ENCODE measurements around the gene NGFR. TPM values are rescaled to one million over a fixed set of nuclear protein-coding genes. Genes with fewer than 3 reads are reported as not detected.
A peak's percentile ranks its signal among the peaks of the same experiment; 100 is the strongest.

Gene NGFR
- total RNA-seq, 1 experiment from 2014 or later: 11.3 TPM

DNA sequence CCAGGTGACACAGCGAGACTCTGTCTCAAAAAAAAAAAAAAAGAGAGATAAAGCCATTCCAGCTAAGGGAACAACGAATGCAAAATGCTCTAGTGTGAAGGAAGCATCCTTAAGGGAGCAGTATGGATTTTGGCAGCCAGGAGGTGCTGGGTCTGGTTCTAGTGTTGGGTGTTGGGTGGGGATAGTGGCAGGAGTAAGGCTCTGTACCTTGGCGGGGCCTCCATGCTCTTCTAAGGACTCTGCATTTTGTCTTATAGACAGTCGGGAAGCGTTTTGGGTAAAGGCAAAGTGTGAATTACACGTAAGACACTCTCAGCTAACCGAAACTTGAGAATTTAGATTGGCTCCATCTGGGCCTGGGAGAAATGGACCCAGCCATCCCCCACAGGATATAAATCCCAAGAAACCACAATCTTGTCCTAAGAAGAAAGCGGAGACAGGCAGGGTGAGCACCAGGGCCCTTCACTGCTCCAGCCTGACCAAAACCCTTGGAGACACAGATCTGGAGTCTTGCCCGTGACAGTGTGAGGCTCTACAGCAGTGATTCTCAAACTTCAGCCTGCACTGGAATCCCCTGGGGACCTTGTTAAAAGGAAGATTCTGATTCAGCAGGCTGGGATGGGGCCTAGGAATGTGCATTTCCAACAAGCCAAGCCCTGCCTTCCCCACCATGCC lies 47.3 kb upstream of the NGFR start:
- Mint-ChIP-seq H3K4me1 (peaks cover 10% of the 10 kb centered on the region), H3K9me3 (no peaks in the 10 kb centered on the region), H3K27me3 (ENCODE audit: low read depth) (peaks cover 2% of the 10 kb centered on the region; the same call in 1 of the 2 replicates), H3K4me3 (no peak overlapping the region), H3K27ac (no peak overlapping the region), H3K36me3 (no peaks in the 10 kb centered on the region)
- POLR2A ChIA-PET: no interaction called here
- CTCF ChIA-PET: interaction anchor here (0.6 to 1.2 kb wide), 6 partner anchors 12 to 1365 kb away, joined by 3 to 4 read pairs (median 3); no protein-coding TSS in a partner anchor
- ATAC-seq (peak; percentile 26; the same call in 1 of the 2 replicates), DNase-seq (ENCODE audit: low spot score) (no peak)
- TF ChIP-seq, protein P1, sequence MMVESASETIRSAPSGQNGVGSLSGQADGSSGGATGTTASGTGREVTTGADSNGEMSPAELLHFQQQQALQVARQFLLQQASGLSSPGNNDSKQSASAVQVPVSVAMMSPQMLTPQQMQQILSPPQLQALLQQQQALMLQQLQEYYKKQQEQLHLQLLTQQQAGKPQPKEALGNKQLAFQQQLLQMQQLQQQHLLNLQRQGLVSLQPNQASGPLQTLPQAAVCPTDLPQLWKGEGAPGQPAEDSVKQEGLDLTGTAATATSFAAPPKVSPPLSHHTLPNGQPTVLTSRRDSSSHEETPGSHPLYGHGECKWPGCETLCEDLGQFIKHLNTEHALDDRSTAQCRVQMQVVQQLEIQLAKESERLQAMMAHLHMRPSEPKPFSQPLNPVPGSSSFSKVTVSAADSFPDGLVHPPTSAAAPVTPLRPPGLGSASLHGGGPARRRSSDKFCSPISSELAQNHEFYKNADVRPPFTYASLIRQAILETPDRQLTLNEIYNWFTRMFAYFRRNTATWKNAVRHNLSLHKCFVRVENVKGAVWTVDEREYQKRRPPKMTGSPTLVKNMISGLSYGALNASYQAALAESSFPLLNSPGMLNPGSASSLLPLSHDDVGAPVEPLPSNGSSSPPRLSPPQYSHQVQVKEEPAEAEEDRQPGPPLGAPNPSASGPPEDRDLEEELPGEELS (CRISPR knock-in tag; IDR thresholded peaks at IDR 0.05): no peak
- TF ChIP-seq FOXP1 (CRISPR knock-in tag; IDR thresholded peaks at IDR 0.05; ENCODE audit: borderline replicate concordance) (no peak), ZNF138 (CRISPR knock-in tag; conservative IDR thresholded peaks at IDR 0.05) (no peak), CBFB (CRISPR knock-in tag; IDR thresholded peaks at IDR 0.05; ENCODE audit: low read depth) (no peak), SMAD3 (CRISPR knock-in tag; IDR thresholded peaks at IDR 0.05; ENCODE audit: borderline replicate concordance) (no peak), STAT6 (CRISPR knock-in tag; conservative IDR thresholded peaks at IDR 0.05; ENCODE audit: low read depth) (no peak)

GRCh38 chr17:49450181-49450580 lies 44.9 kb upstream of the NGFR start:
- Mint-ChIP-seq H3K36me3 (no peaks in the 10 kb centered on the region), H3K9me3 (no peaks in the 10 kb centered on the region), H3K27ac (no peak overlapping the region), H3K4me1 (peaks cover 17% of the 10 kb centered on the region), H3K4me3 (no peak overlapping the region), H3K27me3 (ENCODE audit: low read depth) (peaks cover 2% of the 10 kb centered on the region)
- DNase-seq (ENCODE audit: low spot score): no peak
- ChIA-PET POLR2A (no interaction called here), CTCF (interaction anchor here (1.0 kb wide), 1 partner anchor 64 kb away, joined by 3 read pairs; no protein-coding TSS in a partner anchor)
- no peak for ATAC-seq
- TF ChIP-seq CDX4 (CRISPR knock-in tag; IDR thresholded peaks at IDR 0.05; ENCODE audit: borderline replicate concordance) (no peak), HMGXB4 (CRISPR knock-in tag; IDR thresholded peaks at IDR 0.05) (no peak), ATF2 (CRISPR knock-in tag; IDR thresholded peaks at IDR 0.05; ENCODE audit: borderline replicate concordance, low read depth) (no peak), RELA (CRISPR knock-in tag; IDR thresholded peaks at IDR 0.05; ENCODE audit: borderline replicate concordance) (no peak), ZMAT4 (CRISPR knock-in tag; IDR thresholded peaks at IDR 0.05) (no peak), EMX1 (CRISPR knock-in tag; IDR thresholded peaks at IDR 0.05) (no peak), AFF4 (CRISPR knock-in tag; IDR thresholded peaks at IDR 0.05; ENCODE audit: borderline replicate concordance) (no peak), ZNF396 (CRISPR knock-in tag; IDR thresholded peaks at IDR 0.05; ENCODE audit: borderline replicate concordance) (no peak), SMAD4 (CRISPR knock-in tag; IDR thresholded peaks at IDR 0.05) (no peak), MYBL2 (CRISPR knock-in tag; IDR thresholded peaks at IDR 0.05) (no peak)
- TF ChIP-seq, protein P2, sequence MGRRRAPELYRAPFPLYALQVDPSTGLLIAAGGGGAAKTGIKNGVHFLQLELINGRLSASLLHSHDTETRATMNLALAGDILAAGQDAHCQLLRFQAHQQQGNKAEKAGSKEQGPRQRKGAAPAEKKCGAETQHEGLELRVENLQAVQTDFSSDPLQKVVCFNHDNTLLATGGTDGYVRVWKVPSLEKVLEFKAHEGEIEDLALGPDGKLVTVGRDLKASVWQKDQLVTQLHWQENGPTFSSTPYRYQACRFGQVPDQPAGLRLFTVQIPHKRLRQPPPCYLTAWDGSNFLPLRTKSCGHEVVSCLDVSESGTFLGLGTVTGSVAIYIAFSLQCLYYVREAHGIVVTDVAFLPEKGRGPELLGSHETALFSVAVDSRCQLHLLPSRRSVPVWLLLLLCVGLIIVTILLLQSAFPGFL (CRISPR knock-in tag; IDR thresholded peaks at IDR 0.05; ENCODE audit: borderline replicate concordance): no peak
- TF ChIP-seq, protein P3, sequence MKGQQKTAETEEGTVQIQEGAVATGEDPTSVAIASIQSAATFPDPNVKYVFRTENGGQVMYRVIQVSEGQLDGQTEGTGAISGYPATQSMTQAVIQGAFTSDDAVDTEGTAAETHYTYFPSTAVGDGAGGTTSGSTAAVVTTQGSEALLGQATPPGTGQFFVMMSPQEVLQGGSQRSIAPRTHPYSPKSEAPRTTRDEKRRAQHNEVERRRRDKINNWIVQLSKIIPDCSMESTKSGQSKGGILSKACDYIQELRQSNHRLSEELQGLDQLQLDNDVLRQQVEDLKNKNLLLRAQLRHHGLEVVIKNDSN (CRISPR knock-in tag; IDR thresholded peaks at IDR 0.05): no peak

Data from WTC11 (cell line).